RPMI8226 (cell line): Measurements from ENCODE around the gene KRT24.

Experiments
- DNase-seq: peaks from one replicate; pipeline ENCODE4 v3.0.0-alpha.2; 2015

Gene KRT24

GRCh38 chr17:40687106-40687505 lies 16.4 kb downstream of the KRT24 start:
- DNase-seq, result no peak

- peak; percentile 48 for DNase-seq
Observed at GRCh38 chr17:40686192-40686591, 17.4 kb downstream of the KRT24 start.

GRCh38 chr17:40680998-40681397 lies 22.6 kb downstream of the KRT24 start:
- no peak for DNase-seq

GRCh38 chr17:40679523-40679907 lies 24.0 kb downstream of the KRT24 start:
- no peak for DNase-seq

- peak; percentile 35 for DNase-seq
Observed at GRCh38 chr17:40678902-40679522, 24.5 kb downstream of the KRT24 start.

- DNase-seq, result no peak
Observed at GRCh38 chr17:40675905-40676304, 27.6 kb downstream of the KRT24 start.

- no peak for DNase-seq
Observed at GRCh38 chr17:40672654-40673053, 30.9 kb downstream of the KRT24 start.

GRCh38 chr17:40671282-40671681 lies 32.3 kb downstream of the KRT24 start:
- DNase-seq, result no peak

- DNase-seq, result no peak
Observed at GRCh38 chr17:40666331-40666730, 37.2 kb downstream of the KRT24 start.

GRCh38 chr17:40664582-40665333 lies 38.8 kb downstream of the KRT24 start, which contains the start of gene KRT222:
Gene KRT222 (minus strand): TSS chr17:40665177. CDS start chr17:40665099, 78 bp downstream.
- DNase-seq, result no peak

GRCh38 chr17:40663252-40663651 lies 40.3 kb downstream of the KRT24 start:
- DNase-seq, result no peak

- DNase-seq, result no peak
Observed at GRCh38 chr17:40659911-40660310, 43.6 kb downstream of the KRT24 start.

- DNase-seq, result no peak
Observed at GRCh38 chr17:40658396-40658795, 45.2 kb downstream of the KRT24 start.

- DNase-seq, result no peak
Observed at GRCh38 chr17:40651939-40652338, 51.6 kb downstream of the KRT24 start.

GRCh38 chr17:40648384-40648968 lies 55.1 kb downstream of the KRT24 start:
- DNase-seq, result no peak
